Measurements from ENCODE around the gene HES7.

HES7 gene

GRCh38 chr17:8142887-8143580, 19.1 kb upstream of the HES7 start:
- H3K27ac ChIP-seq (ENCODE audit: low read length): no peak overlapping the region
- no peaks in the 10 kb centered on the region for H4K20me1 ChIP-seq (ENCODE audit: insufficient read depth, low read length)
- DNase-seq: no peak
- no peaks in the 10 kb centered on the region for H3K9me3 ChIP-seq (replicated peaks; ENCODE audit: insufficient read depth, low read length)
- H3K79me2 ChIP-seq (ENCODE audit: low read length): no peaks in the 10 kb centered on the region
- H3K4me3 ChIP-seq (ENCODE audit: low read length): no peak overlapping the region
- peaks cover 24% of the 10 kb centered on the region for H3F3A ChIP-seq (ENCODE audit: insufficient read depth, low read length)
- no peak overlapping the region for H2AFZ ChIP-seq (ENCODE audit: low read length)
- H3K9ac ChIP-seq (ENCODE audit: low read length): no peak overlapping the region
- H3K4me2 ChIP-seq (ENCODE audit: low read depth, low read length): no peak overlapping the region
- H3K9me2 ChIP-seq (replicated peaks; ENCODE audit: insufficient read depth, low read length): no peaks in the 10 kb centered on the region
- no peaks in the 10 kb centered on the region for H3K27me3 ChIP-seq (replicated peaks; ENCODE audit: insufficient read depth, low read length)
- TF ChIP-seq EZH2phosphoT487 (IDR thresholded peaks at IDR 0.05; ENCODE audit: low read length) (no peak), CTCF (IDR thresholded peaks at IDR 0.05; ENCODE audit: low read length) (no peak), EZH2 (optimal IDR thresholded peaks at IDR 0.05; ENCODE audit: low read depth, low read length) (no peak)
- no peaks in the 10 kb centered on the region for H3K4me1 ChIP-seq (ENCODE audit: low read length)
- no peaks in the 10 kb centered on the region for H3K36me3 ChIP-seq (replicated peaks; ENCODE audit: insufficient read depth, low read length)

- no peak for DNase-seq
- H3K36me3 ChIP-seq (replicated peaks; ENCODE audit: insufficient read depth, low read length): no peaks in the 10 kb centered on the region
- H3K9me2 ChIP-seq (replicated peaks; ENCODE audit: insufficient read depth, low read length): no peaks in the 10 kb centered on the region
- no peaks in the 10 kb centered on the region for H3K79me2 ChIP-seq (ENCODE audit: low read length)
- H3K9me3 ChIP-seq (replicated peaks; ENCODE audit: insufficient read depth, low read length): no peaks in the 10 kb centered on the region
- H4K20me1 ChIP-seq (ENCODE audit: insufficient read depth, low read length): no peaks in the 10 kb centered on the region
- no peak for TF ChIP-seq EZH2phosphoT487 (IDR thresholded peaks at IDR 0.05; ENCODE audit: low read length)
- peaks cover 24% of the 10 kb centered on the region for H3F3A ChIP-seq (ENCODE audit: insufficient read depth, low read length)
- H3K9ac ChIP-seq (ENCODE audit: low read length): no peak overlapping the region
- H3K27me3 ChIP-seq (replicated peaks; ENCODE audit: insufficient read depth, low read length): peaks cover 3% of the 10 kb centered on the region; the same call in 1 of the 2 replicates
- H3K4me2 ChIP-seq (ENCODE audit: low read depth, low read length): no peak overlapping the region
- no peak overlapping the region for H3K27ac ChIP-seq (ENCODE audit: low read length)
- no peak overlapping the region for H3K4me3 ChIP-seq (ENCODE audit: low read length)
- no peak overlapping the region for H2AFZ ChIP-seq (ENCODE audit: low read length)
- H3K4me1 ChIP-seq (ENCODE audit: low read length): peaks cover 5% of the 10 kb centered on the region
These were observed 18.4 kb upstream of the HES7 start for GRCh38 chr17:8142158-8142886.

- H3K27me3 ChIP-seq (replicated peaks; ENCODE audit: insufficient read depth, low read length): peaks cover 6% of the 10 kb centered on the region; the same call in 1 of the 2 replicates
- no peaks in the 10 kb centered on the region for H4K20me1 ChIP-seq (ENCODE audit: insufficient read depth, low read length)
- H3K36me3 ChIP-seq (replicated peaks; ENCODE audit: insufficient read depth, low read length): no peaks in the 10 kb centered on the region
- H3K9me3 ChIP-seq (replicated peaks; ENCODE audit: insufficient read depth, low read length): no peaks in the 10 kb centered on the region
- H3K4me1 ChIP-seq (ENCODE audit: low read length): peaks cover 7% of the 10 kb centered on the region
- peaks cover 24% of the 10 kb centered on the region for H3F3A ChIP-seq (ENCODE audit: insufficient read depth, low read length)
- no peak overlapping the region for H3K27ac ChIP-seq (ENCODE audit: low read length)
- no peak for TF ChIP-seq CTCF (IDR thresholded peaks at IDR 0.05; ENCODE audit: low read length)
- TF ChIP-seq EZH2 (optimal IDR thresholded peaks at IDR 0.05; ENCODE audit: low read depth, low read length): no peak
- no peak for TF ChIP-seq EZH2phosphoT487 (IDR thresholded peaks at IDR 0.05; ENCODE audit: low read length)
- no peak overlapping the region for H3K4me2 ChIP-seq (ENCODE audit: low read depth, low read length)
- no peak overlapping the region for H2AFZ ChIP-seq (ENCODE audit: low read length)
- no peaks in the 10 kb centered on the region for H3K9me2 ChIP-seq (replicated peaks; ENCODE audit: insufficient read depth, low read length)
- H3K9ac ChIP-seq (ENCODE audit: low read length): no peak overlapping the region
- H3K4me3 ChIP-seq (ENCODE audit: low read length): no peak overlapping the region
- DNase-seq: no peak
- no peaks in the 10 kb centered on the region for H3K79me2 ChIP-seq (ENCODE audit: low read length)
These were observed 17.8 kb upstream of the HES7 start for GRCh38 chr17:8141741-8142140.

GRCh38 chr17:8141045-8141444, 17.1 kb upstream of the HES7 start:
- H3K36me3 ChIP-seq (replicated peaks; ENCODE audit: insufficient read depth, low read length): no peaks in the 10 kb centered on the region

More at GRCh38 chr17:8141045-8141444, 17.1 kb upstream of the HES7 start:
- Histone ChIP-seq H3K4me1 (ENCODE audit: low read length) (peaks cover 7% of the 10 kb centered on the region), H3K9me2 (replicated peaks; ENCODE audit: insufficient read depth, low read length) (no peaks in the 10 kb centered on the region), H3K4me3 (ENCODE audit: low read length) (no peak overlapping the region), H3F3A (ENCODE audit: insufficient read depth, low read length) (peaks cover 24% of the 10 kb centered on the region), H3K79me2 (ENCODE audit: low read length) (no peaks in the 10 kb centered on the region), H3K9ac (ENCODE audit: low read length) (no peak overlapping the region), H4K20me1 (ENCODE audit: insufficient read depth, low read length) (no peaks in the 10 kb centered on the region), H2AFZ (ENCODE audit: low read length) (no peak overlapping the region), H3K9me3 (replicated peaks; ENCODE audit: insufficient read depth, low read length) (no peaks in the 10 kb centered on the region), H3K4me2 (ENCODE audit: low read depth, low read length) (no peak overlapping the region), H3K27ac (ENCODE audit: low read length) (no peak overlapping the region), H3K27me3 (replicated peaks; ENCODE audit: insufficient read depth, low read length) (peaks cover 12% of the 10 kb centered on the region; the same call in 1 of the 2 replicates)
- DNase-seq: no peak
- TF ChIP-seq EZH2 (optimal IDR thresholded peaks at IDR 0.05; ENCODE audit: low read depth, low read length) (no peak), CTCF (IDR thresholded peaks at IDR 0.05; ENCODE audit: low read length) (no peak), EZH2phosphoT487 (IDR thresholded peaks at IDR 0.05; ENCODE audit: low read length) (no peak)

Measured in MM.1S (cell line).